GM20000 (cell line): Measurements from ENCODE around the gene TBC1D4.
"Not testable (repeated sequence)": the region's sequence is repeated elsewhere in the genome, so short reads cannot be mapped to it uniquely, and the experiment has no call there.

Experiments used
- DNase-seq: peaks from one replicate; pipeline ENCODE4 v3.0.0; 2012; ENCODE audit warnings: low spot score
- CTCF ChIP-seq: IDR thresholded peaks from 2 replicates; pipeline ENCODE4 v1.5.1; 2012; ENCODE audit warnings: mild to moderate bottlenecking, control low read depth; ENCODE audit errors: extremely low read depth, missing control alignments

Gene TBC1D4

GRCh38 chr13:75446874-75447273, 35.1 kb downstream of the TBC1D4 start:
- no peak for TF ChIP-seq CTCF
- DNase-seq, result no peak

GRCh38 chr13:75445717-75446499, 36.1 kb downstream of the TBC1D4 start:
- no peak for DNase-seq
- TF ChIP-seq CTCF, result no peak

GRCh38 chr13:75444016-75444415, 38.0 kb downstream of the TBC1D4 start:
- DNase-seq, result no peak
- TF ChIP-seq CTCF, result no peak

- no peak for TF ChIP-seq CTCF
- no peak for DNase-seq
These were observed 38.5 kb downstream of the TBC1D4 start for GRCh38 chr13:75443356-75443958.

GRCh38 chr13:75442736-75443234, 39.2 kb downstream of the TBC1D4 start:
- no peak for DNase-seq
- TF ChIP-seq CTCF, result no peak

GRCh38 chr13:75440100-75440499, 41.9 kb downstream of the TBC1D4 start:
- no peak for TF ChIP-seq CTCF
- no peak for DNase-seq

- no peak for DNase-seq
- TF ChIP-seq CTCF, result no peak
These were observed 44.2 kb downstream of the TBC1D4 start for GRCh38 chr13:75437582-75438318.

GRCh38 chr13:75434126-75434525, 47.8 kb downstream of the TBC1D4 start:
- DNase-seq, result not testable (repeated sequence)
